ENCODE measurements around the gene SYPL2.

GRCh38 chr1:109433322-109433721 is 33.0 kb upstream of the SYPL2 start:
- TF ChIP-seq, protein P1, sequence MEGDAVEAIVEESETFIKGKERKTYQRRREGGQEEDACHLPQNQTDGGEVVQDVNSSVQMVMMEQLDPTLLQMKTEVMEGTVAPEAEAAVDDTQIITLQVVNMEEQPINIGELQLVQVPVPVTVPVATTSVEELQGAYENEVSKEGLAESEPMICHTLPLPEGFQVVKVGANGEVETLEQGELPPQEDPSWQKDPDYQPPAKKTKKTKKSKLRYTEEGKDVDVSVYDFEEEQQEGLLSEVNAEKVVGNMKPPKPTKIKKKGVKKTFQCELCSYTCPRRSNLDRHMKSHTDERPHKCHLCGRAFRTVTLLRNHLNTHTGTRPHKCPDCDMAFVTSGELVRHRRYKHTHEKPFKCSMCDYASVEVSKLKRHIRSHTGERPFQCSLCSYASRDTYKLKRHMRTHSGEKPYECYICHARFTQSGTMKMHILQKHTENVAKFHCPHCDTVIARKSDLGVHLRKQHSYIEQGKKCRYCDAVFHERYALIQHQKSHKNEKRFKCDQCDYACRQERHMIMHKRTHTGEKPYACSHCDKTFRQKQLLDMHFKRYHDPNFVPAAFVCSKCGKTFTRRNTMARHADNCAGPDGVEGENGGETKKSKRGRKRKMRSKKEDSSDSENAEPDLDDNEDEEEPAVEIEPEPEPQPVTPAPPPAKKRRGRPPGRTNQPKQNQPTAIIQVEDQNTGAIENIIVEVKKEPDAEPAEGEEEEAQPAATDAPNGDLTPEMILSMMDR (IDR thresholded peaks at IDR 0.05; ENCODE audit: low read length), result no peak
- TF ChIP-seq EZH2 (IDR thresholded peaks at IDR 0.05; ENCODE audit: borderline replicate concordance, low read length), result no peak
